ENCODE results near the gene FKBP2.

GRCh38 chr11:64259533-64260067 lies 18.7 kb downstream of the FKBP2 start:
- TF ChIP-seq EZH2 (IDR thresholded peaks at IDR 0.05; ENCODE audit: insufficient read depth, poor library complexity, severe bottlenecking): no peak
- TF ChIP-seq EZH2phosphoT487 (IDR thresholded peaks at IDR 0.05; ENCODE audit: insufficient read depth, low read depth): no peak
